CD14-positive monocyte (primary cell): ENCODE data around the gene PKMYT1. TPM values are rescaled to one million over a fixed set of nuclear protein-coding genes. Genes with fewer than 3 reads are reported as not detected.
A peak's percentile ranks its signal among the peaks of the same experiment; 100 is the strongest.
"Not testable (repeated sequence)": the region's sequence is repeated elsewhere in the genome, so short reads cannot be mapped to it uniquely, and the experiment has no call there.

Experiments
- DNase-seq, 3 donors: peaks; one replicate each; pipeline ENCODE4 v3.0.0-alpha.2; 2011 to 2022
- H2AFZ ChIP-seq: 2 replicates; pipeline ENCODE4 v1.6.0; 2012; ENCODE audit warnings: mild to moderate bottlenecking, low read depth, low read length, inconsistent platforms; ENCODE audit not compliant: insufficient read depth, poor library complexity, severe bottlenecking
- H3K27ac ChIP-seq, 2 donors: 1 replicate in 1 of 2; 2 replicates in 1 of 2; pipeline ENCODE4 v1.5.1; 2012 to 2013; ENCODE audit warnings: low read length in 2 of 2, control low read depth in 1 of 2, inconsistent platforms in 1 of 2, low read depth in 1 of 2, mild to moderate bottlenecking in 1 of 2
- H3K27me3 ChIP-seq, 2 donors: one replicate each; pipeline versions ENCODE4 v1.6.0 to v1.6.1; 2011 to 2013; ENCODE audit warnings: low read length in 2 of 2; ENCODE audit not compliant: control insufficient read depth in 2 of 2, insufficient read depth in 2 of 2
- H3K36me3 ChIP-seq, 2 donors: replicated peaks in 1 of 2; 1 replicate in 1 of 2; 2 replicates in 1 of 2; pipeline versions ENCODE4 v1.5.1 to v1.6.1; 2012 to 2013; ENCODE audit warnings: low read length in 2 of 2, control low read depth in 1 of 2, inconsistent platforms in 1 of 2, mild to moderate bottlenecking in 1 of 2; ENCODE audit not compliant: insufficient read depth in 2 of 2, control insufficient read depth in 1 of 2
- H3K4me1 ChIP-seq, 2 donors: 1 replicate in 1 of 2; 2 replicates in 1 of 2; pipeline versions ENCODE4 v1.5.1 to v1.6.1; 2012 to 2013; ENCODE audit warnings: low read length in 2 of 2, control low read depth in 1 of 2, inconsistent platforms in 1 of 2, mild to moderate bottlenecking in 1 of 2, moderate library complexity in 1 of 2; ENCODE audit not compliant: insufficient read depth in 2 of 2, control insufficient read depth in 1 of 2
- H3K4me2 ChIP-seq: replicated peaks from 2 replicates; pipeline ENCODE3; 2012; ENCODE audit warnings: low read length, moderate library complexity, mild to moderate bottlenecking; ENCODE audit not compliant: poor library complexity, severe bottlenecking; ENCODE audit errors: extremely low read depth
- H3K4me3 ChIP-seq, 3 experiments: fragments of 200-600 bp in 1 of 3; sonication (generic) in 1 of 3; replicated peaks in 1 of 3; 1 replicate in 2 of 3; 2 replicates in 1 of 3; pipeline ENCODE4 v1.5.1; 2011 to 2013; ENCODE audit warnings: low read length in 3 of 3, mild to moderate bottlenecking in 3 of 3, control low read depth in 2 of 3, low read depth in 2 of 3, inconsistent platforms in 1 of 3, moderate library complexity in 1 of 3
- H3K79me2 ChIP-seq: 2 replicates; pipeline ENCODE4 v1.6.0; 2012; ENCODE audit warnings: mild to moderate bottlenecking, control low read depth, inconsistent platforms, low read length, moderate library complexity; ENCODE audit not compliant: insufficient read depth
- H3K9ac ChIP-seq: 2 replicates; pipeline ENCODE4 v1.6.0; 2017; ENCODE audit warnings: low read length, mild to moderate bottlenecking; ENCODE audit not compliant: insufficient read depth, poor library complexity, severe bottlenecking
- H3K9me3 ChIP-seq, 2 donors: replicated peaks in 1 of 2; 1 replicate in 1 of 2; 2 replicates in 1 of 2; pipeline versions ENCODE4 v1.5.1 to v1.6.1; 2012 to 2013; ENCODE audit warnings: low read length in 2 of 2, control low read depth in 1 of 2; ENCODE audit not compliant: control insufficient read depth in 1 of 2, insufficient read depth in 1 of 2
- H4K20me1 ChIP-seq: 2 replicates; pipeline ENCODE4 v1.6.0; 2012; ENCODE audit warnings: mild to moderate bottlenecking, low read length, control low read depth, moderate library complexity; ENCODE audit not compliant: insufficient read depth
- H3K27ac Mint-ChIP-seq, 7 donors: one replicate each; pipeline ENCODE4 v1.8.0; 2020; ENCODE audit warnings: mild to moderate bottlenecking in 7 of 7, mixed read lengths in 7 of 7, moderate library complexity in 6 of 7, inconsistent platforms in 2 of 7
- H3K27me3 Mint-ChIP-seq, 3 donors: one replicate each; pipeline ENCODE4 v1.8.0; 2021 to 2022; ENCODE audit warnings: low read depth in 3 of 3, mild to moderate bottlenecking in 3 of 3, mixed read lengths in 3 of 3, moderate library complexity in 3 of 3, inconsistent platforms in 1 of 3
- H3K36me3 Mint-ChIP-seq, 2 donors: one replicate each; pipeline ENCODE4 v1.8.0; 2020; ENCODE audit warnings: mixed read lengths in 2 of 2, inconsistent platforms in 1 of 2, mild to moderate bottlenecking in 1 of 2
- H3K4me1 Mint-ChIP-seq: one replicate; pipeline ENCODE4 v1.8.0; 2020; ENCODE audit warnings: mild to moderate bottlenecking, mixed read lengths
- H3K4me3 Mint-ChIP-seq, 2 donors: one replicate each; pipeline ENCODE4 v1.8.0; 2020; ENCODE audit warnings: mild to moderate bottlenecking in 2 of 2, mixed read lengths in 2 of 2, moderate library complexity in 1 of 2
- H3K9me3 Mint-ChIP-seq, 7 donors: one replicate each; pipeline ENCODE4 v1.8.0; 2020 to 2022; ENCODE audit warnings: mixed read lengths in 7 of 7, mild to moderate bottlenecking in 6 of 7, moderate library complexity in 6 of 7, inconsistent platforms in 2 of 7
- CTCF ChIP-seq: fragments of 200-600 bp; IDR thresholded peaks from one replicate; pipeline ENCODE4 v1.8.0; 2022; ENCODE audit warnings: antibody characterized with exemption, mild to moderate bottlenecking
- WGBS: methylation state at CpG from one replicate; pipeline ENCODE4 v1.1.5; 2013; ENCODE audit warnings: missing lambda C conversion rate; ENCODE audit not compliant: insufficient coverage; 5-methylcytosine and 5-hydroxymethylcytosine counted together
- intact Hi-C, 2 donors: fragments of 100-400 bp; cut with micrococcal nuclease; formaldehyde crosslinking; loops; one replicate each; pipeline versions ENCODE4 v1.15.0 to v1.15.1; 2023
- polyA plus RNA-seq, 3 donors: library from polyadenylated mRNA; depleted of rRNA in 1 of 3; unstranded in 2 of 3; stranded (reverse) in 1 of 3; fragments of 300-500 nt in 2 of 3; fragments of >200 nt in 1 of 3; fragmentation: Illumina TruSeq in 2 of 3; gene quantifications; 1 replicate in 2 of 3; 2 replicates in 1 of 3; pipeline ENCODE4 v1.2.3, GENCODE V29; 2012 to 2021

The PKMYT1 gene
- polyA plus RNA-seq, 3 donors, result 0.39 to 3.2 (median 3.0) TPM

GRCh38 chr16:2933701-2934100 is 46.5 kb downstream of the PKMYT1 start:
- H3K4me1 ChIP-seq, result no peaks in the 10 kb centered on the region
- no peak overlapping the region for H3K27ac ChIP-seq
- no peak overlapping the region for H3K4me3 Mint-ChIP-seq
- H3K79me2 ChIP-seq, result no peaks in the 10 kb centered on the region
- peaks cover 38 to 75% of the 10 kb centered on the region in 2 donors for H3K36me3 Mint-ChIP-seq
- no peaks in the 10 kb centered on the region for H4K20me1 ChIP-seq
- H3K36me3 ChIP-seq, result peaks cover 44 to 75% of the 10 kb centered on the region in 2 donors
- H2AFZ ChIP-seq, result no peak overlapping the region
- H3K4me2 ChIP-seq, result no peak overlapping the region
- DNase-seq, result no peak
- H3K9me3 Mint-ChIP-seq, result peaks cover 0 to 1% (median 0%) of the 10 kb centered on the region in 7 donors
- 88% methylated on average over 15 of the region's 22 CpGs for WGBS
- no peaks in the 10 kb centered on the region for H3K9me3 ChIP-seq
- H3K9ac ChIP-seq, result no peak overlapping the region
- no peaks in the 10 kb centered on the region for H3K4me1 Mint-ChIP-seq
- intact Hi-C loops, result loop anchor here in 1 of 2 donors (1.0 kb wide), 1 partner anchor 11 kb away; no protein-coding TSS in a partner anchor
- no peak for TF ChIP-seq CTCF
- no peaks in the 10 kb centered on the region for H3K27me3 ChIP-seq
- peak overlapping the region in 2 of 7 donors; percentile 27 to 71 for H3K27ac Mint-ChIP-seq
- peaks cover 0 to 2% (median 0%) of the 10 kb centered on the region in 3 donors for H3K27me3 Mint-ChIP-seq
- H3K4me3 ChIP-seq, result no peak overlapping the region

- no peak for DNase-seq
- Histone ChIP-seq H3K27me3 (no peaks in the 10 kb centered on the region), H3K4me1 (no peaks in the 10 kb centered on the region), H3K27ac (no peak overlapping the region), H3K36me3 (peaks cover 42 to 71% of the 10 kb centered on the region in 2 donors), H3K9ac (no peak overlapping the region), H3K79me2 (no peaks in the 10 kb centered on the region), H3K4me3 (no peak overlapping the region), H3K9me3 (no peaks in the 10 kb centered on the region), H4K20me1 (no peaks in the 10 kb centered on the region), H2AFZ (no peak overlapping the region), H3K4me2 (no peak overlapping the region)
- H3K9me3 Mint-ChIP-seq, result peaks cover 0 to 1% (median 0%) of the 10 kb centered on the region in 7 donors
- TF ChIP-seq CTCF, result no peak
- H3K27ac Mint-ChIP-seq, result no peak overlapping the region
- H3K27me3 Mint-ChIP-seq, result peaks cover 0 to 2% (median 0%) of the 10 kb centered on the region in 3 donors
- H3K4me3 Mint-ChIP-seq, result no peak overlapping the region
- no peaks in the 10 kb centered on the region for H3K4me1 Mint-ChIP-seq
- WGBS, result 97% methylated on average over 30 of the region's 30 CpGs
- intact Hi-C loops, result no loop called here
- peaks cover 36 to 69% of the 10 kb centered on the region in 2 donors for H3K36me3 Mint-ChIP-seq
These were observed 47.1 kb downstream of the PKMYT1 start for GRCh38 chr16:2933136-2933535.

- intact Hi-C loops, H3K79me2 ChIP-seq, H3K27me3 Mint-ChIP-seq, H3K4me3 Mint-ChIP-seq, H3K9me3 Mint-ChIP-seq, H3K9ac ChIP-seq, H3K27me3 ChIP-seq, H3K27ac ChIP-seq, H3K9me3 ChIP-seq, H2AFZ ChIP-seq, H3K4me1 Mint-ChIP-seq, DNase-seq, H4K20me1 ChIP-seq, H3K27ac Mint-ChIP-seq, H3K4me3 ChIP-seq, H3K4me1 ChIP-seq, H3K4me2 ChIP-seq: not testable (repeated sequence)
- peaks cover 26 to 54% of the 10 kb centered on the region in 2 donors for H3K36me3 ChIP-seq
- H3K36me3 Mint-ChIP-seq, result peaks cover 32 to 55% of the 10 kb centered on the region in 2 donors
- WGBS, result 84% methylated on average over 7 of the region's 13 CpGs
These were observed 48.9 kb downstream of the PKMYT1 start for GRCh38 chr16:2931231-2931914.
